HepG2 (cell line): ENCODE results near the gene ZNF547. TPM values are rescaled to one million over a fixed set of nuclear protein-coding genes. Genes with fewer than 3 reads are reported as not detected.

Experiments used
- ATF7-NPFF ChIP-seq: sonication (generic); formaldehyde crosslinking; IDR thresholded peaks from 2 replicates; pipeline ENCODE4 v1.8.1; 2023; ENCODE audit warnings: mild to moderate bottlenecking, low read depth, missing genetic modification reagents, moderate library complexity
- FOXO1 ChIP-seq: sonication (generic); formaldehyde crosslinking; IDR thresholded peaks from 2 replicates; pipeline ENCODE4 v1.4.0; 2020; ENCODE audit warnings: missing genetic modification reagents
- IKZF5 ChIP-seq: IDR thresholded peaks from 2 replicates; pipeline ENCODE4 v1.6.1; 2018; ENCODE audit warnings: missing genetic modification reagents, mild to moderate bottlenecking, missing compliant biosample characterization
- MAFF ChIP-seq: IDR thresholded peaks from 2 replicates; pipeline ENCODE4 v1.6.1; 2011; ENCODE audit warnings: low read depth, low read length, improper control_type of control experiment
- SKIL ChIP-seq: sonication (generic); formaldehyde crosslinking; IDR thresholded peaks from 2 replicates; pipeline ENCODE4 v1.8.0; 2022; ENCODE audit warnings: missing genetic modification reagents, mild to moderate bottlenecking, moderate library complexity, borderline replicate concordance
- SOX5 ChIP-seq: IDR thresholded peaks from 2 replicates; pipeline ENCODE4 v1.6.1; 2016; ENCODE audit warnings: borderline replicate concordance
- ZFP82 ChIP-seq: sonication (generic); formaldehyde crosslinking; IDR thresholded peaks from 2 replicates; pipeline ENCODE4 v1.5.1; 2020; ENCODE audit warnings: mild to moderate bottlenecking, missing genetic modification reagents, borderline replicate concordance
- ZNF180 ChIP-seq: sonication (generic); formaldehyde crosslinking; IDR thresholded peaks from 2 replicates; pipeline ENCODE4 v1.4.0; 2020; ENCODE audit warnings: low read depth, missing genetic modification reagents, borderline replicate concordance
- ZNF496 ChIP-seq: sonication (generic); formaldehyde crosslinking; IDR thresholded peaks from 2 replicates; pipeline ENCODE4 v1.8.1; 2023; ENCODE audit warnings: mild to moderate bottlenecking, moderate library complexity, missing genetic modification reagents; ENCODE audit not compliant: insufficient replicate concordance
- ZNF670 ChIP-seq: sonication (generic); formaldehyde crosslinking; IDR thresholded peaks from 2 replicates; pipeline ENCODE4 v1.8.0; 2022; ENCODE audit warnings: mild to moderate bottlenecking, missing genetic modification reagents, borderline replicate concordance
- ZNF7 ChIP-seq: IDR thresholded peaks from 2 replicates; pipeline ENCODE4 v1.6.1; 2016; ENCODE audit warnings: missing biosample characterization, missing genetic modification reagents
- ZNF777 ChIP-seq: sonication (generic); formaldehyde crosslinking; IDR thresholded peaks from 2 replicates; pipeline ENCODE4 v1.4.0; 2020; ENCODE audit warnings: missing genetic modification reagents
- ZNF83 ChIP-seq: sonication (generic); formaldehyde crosslinking; IDR thresholded peaks from 2 replicates; pipeline ENCODE4 v1.4.0; 2020; ENCODE audit warnings: missing genetic modification reagents, mild to moderate bottlenecking, borderline replicate concordance
- polyA plus RNA-seq, 8 experiments: library from polyadenylated mRNA; depleted of rRNA in 3 of 8; stranded (reverse) in 7 of 8; unstranded in 1 of 8; fragments of >200 nt; fragmentation: Illumina TruSeq in 4 of 8; extraction: Trizol in 4 of 8; gene quantifications; 2 replicates each; pipeline versions ENCODE4 v1.2.1 to v1.2.3, GENCODE V29; 2011 to 2016; ENCODE audit warnings: low read depth in 4 of 8, missing spikeins in 1 of 8, mixed read lengths in 1 of 8; ENCODE audit not compliant: insufficient read depth in 1 of 8
- total RNA-seq, 5 experiments: library from RNA; depleted of rRNA; stranded (reverse); fragments of >200 nt; fragmentation: Illumina TruSeq; extraction: Trizol; gene quantifications; 2 replicates each; pipeline ENCODE4 v1.2.3, GENCODE V29; 2016; ENCODE audit warnings: low read depth in 1 of 5
- TF ChIP-seq, protein P1 (sequence below): sonication (generic); formaldehyde crosslinking; IDR thresholded peaks from 2 replicates; pipeline ENCODE4 v1.5.1; 2020; ENCODE audit warnings: mild to moderate bottlenecking, missing genetic modification reagents, borderline replicate concordance

The ZNF547 gene
- total and polyA plus RNA-seq, 2 of the 13 experiments (the other 11 are each of a cell fraction or from before 2014, with no cell fraction given) = 2.0 to 2.6 TPM

DNA sequence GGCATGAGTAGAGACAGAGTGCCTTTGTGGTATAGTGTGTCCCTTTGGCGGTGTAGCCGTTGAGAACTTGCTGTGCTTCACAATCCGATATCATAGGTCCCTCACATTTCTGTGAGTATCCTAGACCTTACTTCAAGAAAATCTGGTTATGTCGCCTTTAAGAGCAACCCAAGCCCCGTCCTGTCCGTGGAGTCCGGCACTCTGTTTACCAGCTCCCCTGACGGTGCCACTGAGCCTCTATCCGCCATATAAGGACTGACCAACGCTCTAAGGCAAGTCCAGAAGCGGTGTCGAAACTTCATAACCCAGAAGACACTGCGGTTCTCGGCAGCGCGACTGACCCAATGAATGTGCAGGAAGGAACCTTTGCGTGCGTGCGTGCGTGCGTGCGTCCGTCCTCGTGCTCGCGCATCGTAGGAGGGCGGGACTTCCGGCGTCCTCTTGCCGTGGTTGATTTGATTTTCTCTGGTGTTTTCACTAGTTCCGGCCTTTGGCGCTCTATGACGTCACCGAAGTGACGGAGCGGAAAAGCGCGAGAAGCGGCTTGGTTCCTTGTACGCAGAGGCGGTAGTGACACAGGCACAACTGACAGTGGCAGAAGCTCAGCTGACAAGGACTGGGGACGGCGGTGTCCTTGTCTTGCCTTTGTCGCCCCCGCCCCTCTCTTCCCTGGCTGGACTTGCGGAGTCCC, at the start of gene ZNF547, which contains the start of gene TRAPPC2B (continued):
- TF ChIP-seq SOX5 (peak; percentile 31; the same call in 1 of the 2 replicates), ZNF670 (CRISPR knock-in tag) (no peak), SKIL (CRISPR knock-in tag) (no peak), MAFF (no peak), ZNF83 (CRISPR knock-in tag) (no peak), FOXO1 (CRISPR knock-in tag) (peak; percentile 59; the same call in 1 of the 2 replicates), ZNF180 (CRISPR knock-in tag) (no peak), ZNF7 (CRISPR knock-in tag) (no peak), IKZF5 (CRISPR knock-in tag) (peak; percentile 46; the same call in 1 of the 2 replicates), ZNF496 (CRISPR knock-in tag) (no peak), ZFP82 (CRISPR knock-in tag) (no peak), ATF7-NPFF (CRISPR knock-in tag) (no peak), ZNF777 (peak; percentile 41; the same call in 1 of the 2 replicates)
- TF ChIP-seq, protein P1, sequence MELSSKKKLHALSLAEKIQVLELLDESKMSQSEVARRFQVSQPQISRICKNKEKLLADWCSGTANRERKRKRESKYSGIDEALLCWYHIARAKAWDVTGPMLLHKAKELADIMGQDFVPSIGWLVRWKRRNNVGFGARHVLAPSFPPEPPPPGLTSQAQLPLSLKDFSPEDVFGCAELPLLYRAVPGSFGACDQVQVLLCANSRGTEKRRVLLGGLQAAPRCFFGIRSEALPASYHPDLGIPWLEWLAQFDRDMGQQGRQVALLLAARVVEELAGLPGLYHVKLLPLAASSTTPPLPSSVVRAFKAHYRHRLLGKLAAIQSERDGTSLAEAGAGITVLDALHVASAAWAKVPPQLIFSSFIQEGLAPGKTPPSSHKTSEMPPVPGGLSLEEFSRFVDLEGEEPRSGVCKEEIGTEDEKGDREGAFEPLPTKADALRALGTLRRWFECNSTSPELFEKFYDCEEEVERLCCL (CRISPR knock-in tag) = no peak
